Activated naive CD4-positive, alpha-beta T cell treated with anti-CD3 and anti-CD28 coated beads, Interleukin-2, amount 50 U/mL, for 72 hours (primary cell): Measurements from ENCODE around the gene NCK2. TPM values are rescaled to one million over a fixed set of nuclear protein-coding genes. Genes with fewer than 3 reads are reported as not detected.

Source experiments
- ATAC-seq, 2 donors: fragments of 150-1000 bp; cut with Tn5 transposase; 2 replicates each; pipeline ENCODE4 v1.10.0; 2021; ENCODE audit warnings: mild to moderate bottlenecking in 2 of 2, moderate library complexity in 2 of 2
- DNase-seq, 2 donors: peaks; one replicate each; pipeline ENCODE4 v3.0.0; 2021 to 2022; ENCODE audit warnings: low spot score in 2 of 2
- H3K27ac Mint-ChIP-seq, 2 donors: one replicate each; pipeline ENCODE4 v1.8.0; 2022; ENCODE audit warnings: mild to moderate bottlenecking in 2 of 2, mixed read lengths in 2 of 2
- H3K36me3 Mint-ChIP-seq, 2 donors: one replicate each; pipeline ENCODE4 v1.8.0; 2022; ENCODE audit warnings: mixed read lengths in 2 of 2
- H3K9me3 Mint-ChIP-seq, 2 donors: one replicate each; pipeline ENCODE4 v1.8.0; 2022; ENCODE audit warnings: mixed read lengths in 2 of 2
- total RNA-seq, 2 donors: library from RNA; stranded (reverse); gene quantifications; one replicate each; pipeline ENCODE4 v1.2.3, GENCODE V29; 2022

Gene NCK2
- total RNA-seq, 2 donors from 2014 or later, result 89.3 to 98.5 TPM

- Mint-ChIP-seq H3K9me3 (no peaks in the 10 kb centered on the region), H3K27ac (peak overlapping the region; percentile 48 to 95), H3K36me3 (peaks cover 13 to 37% of the 10 kb centered on the region in 2 donors)
- no peak for ATAC-seq
- no peak for DNase-seq
These were observed 104.9 kb downstream of the NCK2 start for GRCh38 chr2:105849431-105850179.

GRCh38 chr2:105852066-105852465 is 107.4 kb downstream of the NCK2 start:
- ATAC-seq (no peak), DNase-seq (no peak)
- Mint-ChIP-seq H3K27ac (peak overlapping the region in 1 of 2 donors; percentile 62), H3K36me3 (peaks cover 17 to 45% of the 10 kb centered on the region in 2 donors), H3K9me3 (no peaks in the 10 kb centered on the region)

DNA sequence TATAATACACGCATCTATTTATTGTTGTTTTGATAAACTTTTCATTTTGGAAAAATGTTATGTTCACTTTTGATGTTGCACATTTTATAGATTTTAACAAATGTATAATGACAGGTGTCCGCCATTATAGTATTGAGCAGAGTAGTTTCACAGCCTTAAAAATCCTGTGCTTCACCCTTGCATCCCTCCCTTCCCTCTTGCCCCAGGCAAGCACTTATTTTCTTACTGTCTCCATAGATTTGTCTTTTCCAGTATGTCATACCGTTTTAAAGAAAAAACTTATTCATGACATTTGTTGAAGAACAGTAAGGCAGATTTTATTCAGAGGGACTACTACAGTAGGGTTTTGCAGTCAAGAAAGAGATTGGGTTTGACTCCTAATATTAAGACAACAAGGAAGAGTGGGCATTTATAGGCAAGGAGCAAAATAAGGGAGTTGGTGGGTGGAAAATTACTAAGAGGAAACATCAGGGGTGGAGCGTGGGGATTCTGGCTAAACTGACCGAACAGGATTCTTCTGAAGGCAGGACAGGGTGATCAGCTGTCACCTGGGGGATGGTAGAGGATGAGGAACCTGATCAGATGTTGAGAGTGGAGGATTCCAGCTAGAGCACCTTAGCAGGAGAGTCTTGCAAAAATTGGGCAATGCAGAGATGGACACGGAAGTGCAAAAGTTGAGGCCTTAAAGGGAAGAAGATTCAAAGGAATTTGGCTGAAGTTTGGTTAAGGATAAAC is 108.8 kb downstream of the NCK2 start:
- Mint-ChIP-seq H3K9me3 (no peaks in the 10 kb centered on the region), H3K36me3 (peaks cover 27 to 45% of the 10 kb centered on the region in 2 donors), H3K27ac (peak overlapping the region in 1 of 2 donors; percentile 46)
- no peak for DNase-seq
- no peak for ATAC-seq

DNA sequence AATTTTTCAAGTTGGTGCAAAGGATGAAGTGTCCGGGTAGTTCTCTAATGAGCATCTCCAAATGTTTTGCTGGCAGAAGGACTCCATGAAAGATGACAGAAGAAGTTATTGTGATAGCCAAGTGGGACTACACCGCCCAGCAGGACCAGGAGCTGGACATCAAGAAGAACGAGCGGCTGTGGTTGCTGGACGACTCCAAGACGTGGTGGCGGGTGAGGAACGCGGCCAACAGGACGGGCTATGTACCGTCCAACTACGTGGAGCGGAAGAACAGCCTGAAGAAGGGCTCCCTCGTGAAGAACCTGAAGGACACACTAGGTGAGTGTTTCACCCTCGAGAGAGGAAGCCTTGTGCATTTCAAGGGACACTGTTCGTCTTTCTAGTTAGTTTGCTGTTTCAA is 110.3 kb downstream of the NCK2 start:
- H3K9me3 Mint-ChIP-seq, result no peaks in the 10 kb centered on the region
- H3K36me3 Mint-ChIP-seq, result peaks cover 31 to 39% of the 10 kb centered on the region in 2 donors
- H3K27ac Mint-ChIP-seq, result peak overlapping the region; percentile 96 to 99
- DNase-seq (no peak), ATAC-seq (no peak)

GRCh38 chr2:105856581-105856980 is 111.9 kb downstream of the NCK2 start:
- Mint-ChIP-seq H3K36me3 (peaks cover 38 to 49% of the 10 kb centered on the region in 2 donors), H3K27ac (peak overlapping the region; percentile 96 to 99), H3K9me3 (no peaks in the 10 kb centered on the region)
- DNase-seq (no peak), ATAC-seq (peak; percentile 53 to 58)

DNA sequence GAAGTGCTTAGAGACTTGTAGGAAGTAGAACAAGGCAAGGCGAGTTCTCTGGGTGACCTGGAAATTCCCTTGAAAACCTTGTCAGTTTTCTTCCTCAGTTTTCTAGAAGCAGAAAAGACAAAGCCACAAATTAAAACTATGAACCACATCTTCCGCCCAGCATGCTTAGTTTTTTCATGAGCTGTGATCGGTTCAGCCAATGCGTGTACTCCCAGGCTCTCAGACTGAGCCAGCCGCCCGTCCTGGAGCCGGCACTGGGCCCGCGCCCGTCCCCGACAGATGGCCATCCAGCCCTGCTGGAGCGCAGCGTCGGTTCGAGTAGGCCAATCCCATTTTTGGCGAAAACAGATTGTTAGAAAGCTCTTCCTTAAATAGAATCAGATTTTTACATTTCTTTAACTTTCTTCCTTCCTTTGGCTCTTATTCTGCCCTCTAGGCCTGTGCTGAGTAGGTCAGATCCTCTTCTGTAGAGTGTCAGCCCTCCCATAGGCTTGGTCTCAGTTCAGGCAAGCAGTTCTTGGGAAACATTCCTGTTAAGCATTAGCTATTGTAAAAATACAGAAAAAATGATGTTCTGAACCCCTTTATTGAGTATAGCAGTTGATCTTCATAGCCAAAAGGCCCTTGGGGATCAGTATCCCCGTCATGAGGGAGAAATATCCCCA is 112.5 kb downstream of the NCK2 start:
- Mint-ChIP-seq H3K36me3 (peaks cover 36 to 49% of the 10 kb centered on the region in 2 donors), H3K9me3 (no peaks in the 10 kb centered on the region), H3K27ac (peak overlapping the region; percentile 96 to 99)
- no peak for DNase-seq
- ATAC-seq, result peak; percentile 42 to 44

- H3K36me3 Mint-ChIP-seq, result peaks cover 42 to 49% of the 10 kb centered on the region in 2 donors
- H3K9me3 Mint-ChIP-seq, result no peaks in the 10 kb centered on the region
- DNase-seq (no peak), ATAC-seq (peak; percentile 68 to 75)
- peak overlapping the region; percentile 96 to 99 for H3K27ac Mint-ChIP-seq
These were observed 114.4 kb downstream of the NCK2 start for GRCh38 chr2:105858868-105859693.

GRCh38 chr2:105859694-105859951 is 114.9 kb downstream of the NCK2 start:
- ATAC-seq, result no peak
- Mint-ChIP-seq H3K9me3 (no peaks in the 10 kb centered on the region), H3K27ac (peak overlapping the region; percentile 84 to 99), H3K36me3 (peaks cover 42 to 48% of the 10 kb centered on the region in 2 donors)
- DNase-seq, result no peak

DNA sequence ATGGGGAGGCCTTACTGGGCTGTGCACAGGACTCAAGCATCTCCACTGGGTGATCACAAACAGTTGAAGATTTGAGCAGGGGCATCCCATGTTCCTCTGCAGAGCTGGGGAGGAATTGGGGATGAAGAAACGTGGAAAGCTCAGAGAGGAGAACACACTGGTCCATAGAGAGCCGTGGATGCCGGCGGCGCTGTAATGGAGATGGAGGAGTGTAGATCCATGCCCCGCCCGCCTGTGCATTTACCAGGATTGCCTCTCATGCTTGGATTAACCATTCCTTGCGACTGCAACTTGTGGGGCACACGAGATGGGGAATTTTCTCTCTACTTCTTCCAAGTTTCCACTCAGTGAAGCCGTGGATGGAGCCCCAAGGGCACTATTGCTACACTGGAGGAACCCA is 115.9 kb downstream of the NCK2 start:
- Mint-ChIP-seq H3K27ac (peak overlapping the region; percentile 61 to 66), H3K36me3 (peaks cover 35 to 39% of the 10 kb centered on the region in 2 donors)
- no peak for ATAC-seq

GRCh38 chr2:105861200-105861599 is 116.5 kb downstream of the NCK2 start:
- Mint-ChIP-seq H3K27ac (no peak overlapping the region), H3K36me3 (peaks cover 29 to 32% of the 10 kb centered on the region in 2 donors), H3K9me3 (no peaks in the 10 kb centered on the region)
- ATAC-seq (no peak), DNase-seq (no peak)

More for the DNA sequence above, 115.9 kb downstream of the NCK2 start:
- DNase-seq, result no peak
- H3K9me3 Mint-ChIP-seq, result no peaks in the 10 kb centered on the region

GRCh38 chr2:105862843-105863242 is 118.1 kb downstream of the NCK2 start:
- Mint-ChIP-seq H3K9me3 (no peaks in the 10 kb centered on the region), H3K27ac (peak overlapping the region; percentile 77 to 82), H3K36me3 (peaks cover 19 to 26% of the 10 kb centered on the region in 2 donors)
- ATAC-seq, result no peak
- DNase-seq, result no peak

- DNase-seq (no peak), ATAC-seq (peak in 1 of 2 donors; percentile 76)
- Mint-ChIP-seq H3K27ac (peak overlapping the region; percentile 77 to 82), H3K9me3 (no peaks in the 10 kb centered on the region), H3K36me3 (peaks cover 15 to 24% of the 10 kb centered on the region in 2 donors)
These were observed 119.5 kb downstream of the NCK2 start for GRCh38 chr2:105864262-105864661.

- ATAC-seq (peak in 1 of 2 donors; percentile 8), DNase-seq (no peak)
- peak overlapping the region; percentile 48 to 77 for H3K27ac Mint-ChIP-seq
- H3K36me3 Mint-ChIP-seq, result peaks cover 11 to 19% of the 10 kb centered on the region in 2 donors
- H3K9me3 Mint-ChIP-seq, result no peaks in the 10 kb centered on the region
These were observed 120.7 kb downstream of the NCK2 start for GRCh38 chr2:105865222-105865913.

DNA sequence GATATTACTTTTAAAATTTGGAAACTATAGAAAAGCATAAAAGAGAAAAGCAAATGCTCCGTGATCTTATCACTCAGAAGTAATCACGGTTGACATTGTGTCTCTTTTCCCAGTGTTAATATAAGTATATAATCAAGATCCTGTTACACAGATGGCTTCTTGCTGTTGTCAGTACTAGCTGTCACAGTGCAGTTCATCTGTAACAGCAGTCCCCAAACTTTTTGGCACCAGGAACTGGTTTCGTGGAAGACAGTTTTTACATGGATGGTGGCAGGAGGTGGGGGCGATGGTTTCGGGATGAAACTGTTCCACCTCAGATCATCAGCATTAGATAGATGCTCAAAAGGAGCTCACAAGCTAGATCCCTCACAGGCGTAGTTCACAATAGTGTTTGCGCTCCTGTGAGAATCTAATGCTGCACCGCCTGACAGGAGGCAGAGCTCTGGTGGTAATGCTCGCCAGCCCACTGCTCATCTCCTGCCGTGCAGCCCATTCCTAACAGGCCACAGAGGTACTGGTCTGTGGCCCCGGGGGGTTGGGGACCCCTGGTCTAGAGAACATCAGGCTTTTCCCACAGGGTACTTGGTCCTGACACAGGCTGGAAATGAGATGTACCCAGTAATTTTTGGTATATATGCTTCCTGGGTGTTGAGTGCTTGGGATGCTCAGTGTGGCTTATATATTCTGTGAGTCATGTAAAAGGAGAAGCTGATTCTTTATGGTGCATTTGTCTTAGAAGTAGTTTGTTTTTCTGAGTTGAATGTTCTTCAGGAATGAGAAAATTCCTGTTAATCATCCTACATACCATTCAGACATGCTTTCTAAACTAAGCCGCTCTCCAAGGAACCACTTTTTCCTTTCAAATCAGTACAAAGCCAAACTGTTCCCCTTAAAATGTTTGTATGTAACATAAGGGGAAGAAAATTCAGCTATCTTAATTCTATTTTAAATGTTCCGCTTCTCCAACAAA is 121.8 kb downstream of the NCK2 start:
- Mint-ChIP-seq H3K36me3 (peaks cover 6 to 8% of the 10 kb centered on the region in 2 donors), H3K27ac (peak overlapping the region; percentile 32 to 77), H3K9me3 (no peaks in the 10 kb centered on the region)
- ATAC-seq (no peak), DNase-seq (no peak)

DNA sequence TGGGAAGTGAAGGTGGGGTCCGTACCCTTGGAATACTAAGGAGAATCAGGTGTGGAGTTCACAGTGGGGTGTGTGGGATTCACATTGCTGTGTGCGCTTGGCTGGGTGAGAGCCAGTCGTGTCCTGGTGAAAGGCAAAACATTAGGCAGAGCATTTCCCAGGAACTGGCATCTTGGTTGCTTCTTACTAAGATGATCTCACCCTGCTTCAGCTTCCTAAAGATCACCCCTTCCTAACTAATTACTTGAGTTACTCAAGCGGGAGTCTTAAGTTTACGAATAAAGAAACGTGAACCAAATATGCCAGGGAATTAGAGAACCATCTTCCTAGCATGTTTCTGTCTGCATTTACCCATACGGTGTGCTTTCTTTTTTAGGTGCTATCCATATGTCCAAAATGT is 122.9 kb downstream of the NCK2 start:
- Mint-ChIP-seq H3K36me3 (peaks cover 11 to 14% of the 10 kb centered on the region in 2 donors), H3K9me3 (no peaks in the 10 kb centered on the region), H3K27ac (peak overlapping the region; percentile 0 to 32)
- no peak for ATAC-seq
- DNase-seq, result no peak
